Stimulated activated naive CD8-positive, alpha-beta T cell treated with anti-CD3 and anti-CD28 coated beads, Interleukin-15, Interleukin-2, amounts not matched to agents 100 ng/mL and 50 ng/mL, for 24 hours (primary cell): ENCODE data around the gene MEX3D.

Experiments used
- H3K27ac Mint-ChIP-seq: one replicate; pipeline ENCODE4 v1.8.0; 2021; ENCODE audit warnings: mild to moderate bottlenecking, mixed read lengths
- H3K27me3 Mint-ChIP-seq: one replicate; pipeline ENCODE4 v1.8.0; 2021; ENCODE audit warnings: mixed read lengths
- H3K36me3 Mint-ChIP-seq: one replicate; pipeline ENCODE4 v1.8.0; 2021; ENCODE audit warnings: low read depth, mixed read lengths
- H3K4me1 Mint-ChIP-seq: one replicate; pipeline ENCODE4 v1.8.0; 2021; ENCODE audit warnings: low read depth, mixed read lengths
- H3K4me3 Mint-ChIP-seq: one replicate; pipeline ENCODE4 v1.8.0; 2021; ENCODE audit warnings: mild to moderate bottlenecking, mixed read lengths
- H3K9me3 Mint-ChIP-seq: one replicate; pipeline ENCODE4 v1.8.0; 2021; ENCODE audit warnings: mixed read lengths

The MEX3D gene

GRCh38 chr19:1569997-1570396 lies 1.9 kb upstream of the MEX3D start:
- no peak overlapping the region for H3K4me3 Mint-ChIP-seq
- H3K9me3 Mint-ChIP-seq = no peaks in the 10 kb centered on the region
- no peaks in the 10 kb centered on the region for H3K36me3 Mint-ChIP-seq
- H3K4me1 Mint-ChIP-seq = peaks cover 6% of the 10 kb centered on the region
- peaks cover 7% of the 10 kb centered on the region for H3K27me3 Mint-ChIP-seq
- no peak overlapping the region for H3K27ac Mint-ChIP-seq

GRCh38 chr19:1567848-1568227 lies 287 bp downstream of the MEX3D start:
- Mint-ChIP-seq H3K9me3 (no peaks in the 10 kb centered on the region), H3K4me1 (peaks cover 6% of the 10 kb centered on the region), H3K4me3 (no peak overlapping the region), H3K36me3 (no peaks in the 10 kb centered on the region), H3K27me3 (peaks cover 7% of the 10 kb centered on the region), H3K27ac (no peak overlapping the region)

- no peaks in the 10 kb centered on the region for H3K9me3 Mint-ChIP-seq
- no peaks in the 10 kb centered on the region for H3K36me3 Mint-ChIP-seq
- no peak overlapping the region for H3K27ac Mint-ChIP-seq
- H3K4me3 Mint-ChIP-seq = peak overlapping the region; percentile 41
- peaks cover 6% of the 10 kb centered on the region for H3K4me1 Mint-ChIP-seq
- peaks cover 7% of the 10 kb centered on the region for H3K27me3 Mint-ChIP-seq
These were observed 843 bp downstream of the MEX3D start for GRCh38 chr19:1567116-1567847.

- Mint-ChIP-seq H3K36me3 (no peaks in the 10 kb centered on the region), H3K4me3 (no peak overlapping the region), H3K9me3 (no peaks in the 10 kb centered on the region), H3K4me1 (peaks cover 6% of the 10 kb centered on the region), H3K27me3 (peaks cover 7% of the 10 kb centered on the region), H3K27ac (no peak overlapping the region)
These were observed 1.6 kb downstream of the MEX3D start for GRCh38 chr19:1566392-1567115.

GRCh38 chr19:1563251-1563650 lies 4.9 kb downstream of the MEX3D start:
- H3K4me3 Mint-ChIP-seq = no peak overlapping the region
- H3K4me1 Mint-ChIP-seq = no peaks in the 10 kb centered on the region
- H3K36me3 Mint-ChIP-seq = no peaks in the 10 kb centered on the region
- no peaks in the 10 kb centered on the region for H3K9me3 Mint-ChIP-seq
- H3K27me3 Mint-ChIP-seq = no peaks in the 10 kb centered on the region
- no peak overlapping the region for H3K27ac Mint-ChIP-seq

GRCh38 chr19:1561236-1561842 lies 6.8 kb downstream of the MEX3D start:
- Mint-ChIP-seq H3K27ac (no peak overlapping the region), H3K27me3 (no peaks in the 10 kb centered on the region), H3K9me3 (no peaks in the 10 kb centered on the region), H3K36me3 (no peaks in the 10 kb centered on the region), H3K4me1 (no peaks in the 10 kb centered on the region), H3K4me3 (no peak overlapping the region)

GRCh38 chr19:1560286-1560882 lies 7.7 kb downstream of the MEX3D start:
- H3K9me3 Mint-ChIP-seq = no peaks in the 10 kb centered on the region
- H3K4me3 Mint-ChIP-seq = no peak overlapping the region
- H3K27ac Mint-ChIP-seq = no peak overlapping the region
- H3K36me3 Mint-ChIP-seq = no peaks in the 10 kb centered on the region
- no peaks in the 10 kb centered on the region for H3K27me3 Mint-ChIP-seq
- no peaks in the 10 kb centered on the region for H3K4me1 Mint-ChIP-seq

- no peak overlapping the region for H3K27ac Mint-ChIP-seq
- H3K4me3 Mint-ChIP-seq = no peak overlapping the region
- H3K4me1 Mint-ChIP-seq = no peaks in the 10 kb centered on the region
- H3K36me3 Mint-ChIP-seq = no peaks in the 10 kb centered on the region
- H3K27me3 Mint-ChIP-seq = no peaks in the 10 kb centered on the region
- no peaks in the 10 kb centered on the region for H3K9me3 Mint-ChIP-seq
These were observed 9.6 kb downstream of the MEX3D start for GRCh38 chr19:1558552-1558951.

GRCh38 chr19:1556390-1557070 lies 11.6 kb downstream of the MEX3D start:
- Mint-ChIP-seq H3K9me3 (no peaks in the 10 kb centered on the region), H3K27me3 (peaks cover 7% of the 10 kb centered on the region), H3K4me3 (no peak overlapping the region), H3K27ac (no peak overlapping the region), H3K4me1 (no peaks in the 10 kb centered on the region), H3K36me3 (no peaks in the 10 kb centered on the region)

GRCh38 chr19:1555487-1556389 lies 12.4 kb downstream of the MEX3D start:
- H3K4me3 Mint-ChIP-seq = no peak overlapping the region
- peaks cover 7% of the 10 kb centered on the region for H3K27me3 Mint-ChIP-seq
- no peaks in the 10 kb centered on the region for H3K36me3 Mint-ChIP-seq
- H3K27ac Mint-ChIP-seq = no peak overlapping the region
- H3K4me1 Mint-ChIP-seq = no peaks in the 10 kb centered on the region
- no peaks in the 10 kb centered on the region for H3K9me3 Mint-ChIP-seq

- Mint-ChIP-seq H3K27me3 (peaks cover 7% of the 10 kb centered on the region), H3K27ac (no peak overlapping the region), H3K36me3 (no peaks in the 10 kb centered on the region), H3K4me3 (no peak overlapping the region), H3K4me1 (no peaks in the 10 kb centered on the region), H3K9me3 (no peaks in the 10 kb centered on the region)
These were observed 13.2 kb downstream of the MEX3D start for GRCh38 chr19:1554968-1555367.

GRCh38 chr19:1553415-1553814 lies 14.7 kb downstream of the MEX3D start:
- peaks cover 13% of the 10 kb centered on the region for H3K27me3 Mint-ChIP-seq
- H3K4me3 Mint-ChIP-seq = no peak overlapping the region
- no peaks in the 10 kb centered on the region for H3K9me3 Mint-ChIP-seq
- no peak overlapping the region for H3K27ac Mint-ChIP-seq
- no peaks in the 10 kb centered on the region for H3K4me1 Mint-ChIP-seq
- H3K36me3 Mint-ChIP-seq = no peaks in the 10 kb centered on the region

- Mint-ChIP-seq H3K4me1 (peaks cover under 1% of the 10 kb centered on the region), H3K9me3 (no peaks in the 10 kb centered on the region), H3K27ac (no peak overlapping the region), H3K4me3 (no peak overlapping the region), H3K36me3 (no peaks in the 10 kb centered on the region), H3K27me3 (peaks cover 20% of the 10 kb centered on the region)
These were observed 16.8 kb downstream of the MEX3D start for GRCh38 chr19:1551068-1552040.
